K562 (cell line): ENCODE results near the gene TMC8. TPM values are rescaled to one million over a fixed set of nuclear protein-coding genes. Genes with fewer than 3 reads are reported as not detected.

ENCODE experiments used
- ATAC-seq: fragments of 200-7000 bp; cut with Tn5 transposase; 3 replicates; pipeline ENCODE4 v1.9.1; 2020; ENCODE audit warnings: moderate library complexity
- BruUV-seq: library from RNA; stranded (reverse); fragments of 400-500 nt; replicated peaks from 2 replicates; lab custom pipeline; 2021; lab: Mats Ljungman, UMichigan
- CTCF ChIA-PET: fragments of 300-600 bp; formaldehyde crosslinking; extraction: SDS; loops from one replicate; lab custom pipeline; 2021; ENCODE audit warnings: low intra/inter-chr PET ratio; lab: Yijun Ruan, JAX
- POLR2A ChIA-PET: fragments of 300-600, 350-650 bp; sonication (Branson Sonifier 250); formaldehyde crosslinking; extraction: SDS; loops from one replicate; lab custom pipeline; 2021; ENCODE audit warnings: antibody characterized with exemption, inconsistent platforms; lab: Yijun Ruan, JAX
- DNase-seq, 4 experiments: peaks; one replicate each; pipeline versions ENCODE4 v3.0.0 to v3.0.0-alpha.2; 2011 to 2018; ENCODE audit warnings: low spot score in 3 of 4, mixed read lengths in 3 of 4; ENCODE audit errors: extremely low read depth in 1 of 4
- FAIRE-seq: peaks from 2 replicates; lab custom pipeline; 2011; peaks lifted over from hg19 to GRCh38; lab: Jason Lieb, UNC
- H2AFZ ChIP-seq: 2 replicates; pipeline ENCODE4 v1.6.0; 2011; ENCODE audit warnings: low read depth, low read length, control low read depth, inconsistent platforms
- H3K27ac ChIP-seq: fragments of 200-600 bp; 3 replicates; pipeline ENCODE4 v1.8.0; 2011; ENCODE audit warnings: low read depth, mild to moderate bottlenecking, control low read depth, inconsistent platforms, low read length, moderate library complexity, mixed read lengths; ENCODE audit errors: extremely low read depth
- H3K27me3 ChIP-seq, 2 experiments: fragments of 300-600 bp in 1 of 2; 2 replicates in 1 of 2; 3 replicates in 1 of 2; pipeline versions ENCODE4 v1.6.0 to v1.8.0; 2011; ENCODE audit warnings: inconsistent platforms in 2 of 2, low read length in 2 of 2, mild to moderate bottlenecking in 1 of 2, mixed read lengths in 1 of 2, moderate library complexity in 1 of 2; ENCODE audit not compliant: control insufficient read depth in 2 of 2, insufficient read depth in 2 of 2
- H3K36me3 ChIP-seq: fragments of 300-600 bp; 3 replicates; pipeline ENCODE4 v1.8.0; 2011; ENCODE audit warnings: mild to moderate bottlenecking, low read length, inconsistent platforms; ENCODE audit not compliant: control insufficient read depth, insufficient read depth
- H3K4me1 ChIP-seq, 2 experiments: fragments of 200-600 bp in 1 of 2; replicated peaks in 1 of 2; 2 replicates in 1 of 2; 3 replicates in 1 of 2; pipeline versions ENCODE4 v1.5.1 to v1.8.0; 2011; ENCODE audit warnings: inconsistent platforms in 2 of 2, low read length in 2 of 2, mild to moderate bottlenecking in 1 of 2, mixed read lengths in 1 of 2, moderate library complexity in 1 of 2; ENCODE audit not compliant: control insufficient read depth in 2 of 2, insufficient read depth in 2 of 2
- H3K4me2 ChIP-seq: 2 replicates; pipeline ENCODE4 v1.6.1; 2011; ENCODE audit warnings: low read length, control low read depth, inconsistent platforms, mixed read lengths; ENCODE audit not compliant: insufficient read depth
- H3K4me3 ChIP-seq: fragments of 200-600 bp; sonication (generic), shearing (Covaris generic); 2 replicates; pipeline ENCODE4 v1.5.1; 2016; ENCODE audit warnings: control low read depth, inconsistent platforms
- H3K79me2 ChIP-seq: fragments of 200-600 bp; 3 replicates; pipeline ENCODE4 v1.8.0; 2011; ENCODE audit warnings: low read length, inconsistent platforms; ENCODE audit not compliant: control insufficient read depth, insufficient read depth
- H3K9ac ChIP-seq, 2 experiments: 2 replicates each; pipeline versions ENCODE4 v1.6.0 to v1.6.1; 2011; ENCODE audit warnings: low read depth in 2 of 2, low read length in 2 of 2, control low read depth in 1 of 2, inconsistent platforms in 1 of 2, mild to moderate bottlenecking in 1 of 2, mixed read lengths in 1 of 2; ENCODE audit not compliant: insufficient read depth in 1 of 2
- H3K9me1 ChIP-seq: one replicate; pipeline ENCODE4 v1.6.0; 2011; ENCODE audit warnings: inconsistent platforms, mild to moderate bottlenecking, low read length, moderate library complexity; ENCODE audit not compliant: control insufficient read depth, insufficient read depth
- H3K9me3 ChIP-seq: replicated peaks from 2 replicates; pipeline ENCODE4 v1.5.1; 2011; ENCODE audit warnings: low read depth, low read length, inconsistent platforms; ENCODE audit not compliant: control insufficient read depth, insufficient read depth
- H4K20me1 ChIP-seq: replicated peaks from 2 replicates; pipeline ENCODE4 v1.6.1; 2011; ENCODE audit warnings: low read length, inconsistent platforms, mixed read lengths; ENCODE audit not compliant: control insufficient read depth, insufficient read depth
- ARHGAP35 ChIP-seq: fragments of 450-650 bp; IDR thresholded peaks from 2 replicates; pipeline ENCODE4 v1.6.1; 2018; ENCODE audit not compliant: partially characterized antibody
- CHD2 ChIP-seq: IDR thresholded peaks from 2 replicates; pipeline ENCODE4 v1.6.1; 2011; ENCODE audit warnings: low read depth, low read length
- FOXM1 ChIP-seq, 2 experiments: fragments of 450-650 bp in 1 of 2; sonication (generic) in 1 of 2; formaldehyde crosslinking in 1 of 2; IDR thresholded peaks; 2 replicates each; pipeline versions ENCODE4 v1.6.1 to v1.9.0; 2017 to 2022; ENCODE audit warnings: low read depth in 2 of 2, mild to moderate bottlenecking in 2 of 2, missing genetic modification reagents in 1 of 2, moderate library complexity in 1 of 2
- HDAC8 ChIP-seq: fragments of 450-650 bp; IDR thresholded peaks from 2 replicates; pipeline ENCODE4 v1.6.1; 2016; ENCODE audit warnings: mild to moderate bottlenecking, missing genetic modification characterization, moderate library complexity, missing compliant biosample characterization
- HINFP ChIP-seq: fragments of 450-650 bp; conservative IDR thresholded peaks from 2 replicates; pipeline ENCODE4 v1.6.1; 2016; ENCODE audit warnings: missing genetic modification characterization, low read depth, mild to moderate bottlenecking, control low read depth, missing compliant biosample characterization
- ILF3 ChIP-seq: fragments of 450-650 bp; IDR thresholded peaks from 2 replicates; pipeline ENCODE4 v1.6.1; 2018; ENCODE audit warnings: antibody characterized with exemption, mild to moderate bottlenecking, moderate library complexity, borderline replicate concordance
- JUNB ChIP-seq: fragments of 450-650 bp; formaldehyde crosslinking; conservative IDR thresholded peaks from 2 replicates; pipeline ENCODE4 v1.4.0; 2020; ENCODE audit warnings: mild to moderate bottlenecking
- KDM4B ChIP-seq, 2 experiments: fragments of 450-650 bp in 1 of 2; sonication (generic) in 1 of 2; IDR thresholded peaks; 2 replicates each; pipeline ENCODE4 v1.6.1; 2016 to 2017; ENCODE audit warnings: borderline replicate concordance in 2 of 2, antibody characterized with exemption in 1 of 2, low read depth in 1 of 2, mild to moderate bottlenecking in 1 of 2
- NELFE ChIP-seq: IDR thresholded peaks from 2 replicates; pipeline ENCODE4 v1.6.1; 2011; ENCODE audit warnings: mild to moderate bottlenecking; ENCODE audit not compliant: insufficient read depth, insufficient read length
- PHF20 ChIP-seq: fragments of 450-650 bp; IDR thresholded peaks from 2 replicates; pipeline ENCODE4 v1.6.1; 2018; ENCODE audit not compliant: partially characterized antibody
- RB1 ChIP-seq: fragments of 450-650 bp; IDR thresholded peaks from 2 replicates; pipeline ENCODE4 v1.6.1; 2017; ENCODE audit warnings: low read depth, mild to moderate bottlenecking
- SFPQ ChIP-seq: fragments of 200-400 bp; formaldehyde crosslinking; IDR thresholded peaks from 2 replicates; pipeline ENCODE4 v1.6.1; 2017; ENCODE audit warnings: mild to moderate bottlenecking, low read depth, low read length, moderate library complexity
- SUPT5H ChIP-seq: fragments of 450-650 bp; IDR thresholded peaks from 2 replicates; pipeline ENCODE4 v1.6.1; 2016
- TAF9B ChIP-seq: fragments of 450-650 bp; IDR thresholded peaks from 2 replicates; pipeline ENCODE4 v1.6.1; 2018; ENCODE audit warnings: mild to moderate bottlenecking; ENCODE audit not compliant: partially characterized antibody
- TCF7 ChIP-seq: sonication (generic); IDR thresholded peaks from 2 replicates; pipeline ENCODE4 v1.6.1; 2016; ENCODE audit warnings: antibody characterized with exemption, borderline replicate concordance
- ZFPM2 ChIP-seq: fragments of 250-450 bp; sonication (Bioruptor Pico); IDR thresholded peaks from 2 replicates; pipeline ENCODE4 v1.5.1; 2022; ENCODE audit warnings: mild to moderate bottlenecking
- WGBS: fragments of 100-300 bp; shearing (Covaris generic); methylation state at CpG from one replicate; pipeline ENCODE4 v1.1.6; 2016; ENCODE audit warnings: low coverage, mixed read lengths; ENCODE audit not compliant: insufficient coverage; ENCODE audit errors: missing lambda C conversion rate; 5-methylcytosine and 5-hydroxymethylcytosine counted together
- in situ Hi-C: fragments of 300-500 bp; cut with MboI; formaldehyde crosslinking; loops from 4 replicates; pipeline ENCODE4 v1.15.0; 2018; ENCODE audit warnings: inconsistent platforms, mixed read lengths
- intact Hi-C: fragments of 100-400 bp; cut with micrococcal nuclease; formaldehyde crosslinking; loops from 2 replicates; pipeline ENCODE4 v1.14.2; 2022
- polyA plus RNA-seq, 8 experiments: library from polyadenylated mRNA; depleted of rRNA in 4 of 8; stranded (reverse) in 5 of 8; unstranded in 3 of 8; fragments of >200 nt; fragmentation: Nextera tagmentation in 2 of 8; fragmentation: Illumina TruSeq in 1 of 8; extraction: Ambion mirVana in 2 of 8; extraction: Trizol in 1 of 8; gene quantifications; 2 replicates each; pipeline versions ENCODE4 v1.2.1 to v1.2.3, GENCODE V29; 2011 to 2014; ENCODE audit warnings: inconsistent platforms in 1 of 8, missing spikeins in 1 of 8
- total RNA-seq, 7 experiments: library from RNA; depleted of rRNA in 6 of 7; stranded (reverse); fragments of >200 nt in 6 of 7; fragmentation: Illumina TruSeq in 2 of 7; extraction: Trizol in 2 of 7; gene quantifications; 2 replicates each; pipeline versions ENCODE4 v1.2.1 to v1.2.3, GENCODE V29; 2011 to 2021; ENCODE audit warnings: low replicate concordance in 1 of 7

Gene TMC8
- total and polyA plus RNA-seq, 9 of the 15 experiments (the other 6 are each of a cell fraction or from before 2014, with no cell fraction given), result 0.13 to 10.9 (median 2.8) TPM

DNA sequence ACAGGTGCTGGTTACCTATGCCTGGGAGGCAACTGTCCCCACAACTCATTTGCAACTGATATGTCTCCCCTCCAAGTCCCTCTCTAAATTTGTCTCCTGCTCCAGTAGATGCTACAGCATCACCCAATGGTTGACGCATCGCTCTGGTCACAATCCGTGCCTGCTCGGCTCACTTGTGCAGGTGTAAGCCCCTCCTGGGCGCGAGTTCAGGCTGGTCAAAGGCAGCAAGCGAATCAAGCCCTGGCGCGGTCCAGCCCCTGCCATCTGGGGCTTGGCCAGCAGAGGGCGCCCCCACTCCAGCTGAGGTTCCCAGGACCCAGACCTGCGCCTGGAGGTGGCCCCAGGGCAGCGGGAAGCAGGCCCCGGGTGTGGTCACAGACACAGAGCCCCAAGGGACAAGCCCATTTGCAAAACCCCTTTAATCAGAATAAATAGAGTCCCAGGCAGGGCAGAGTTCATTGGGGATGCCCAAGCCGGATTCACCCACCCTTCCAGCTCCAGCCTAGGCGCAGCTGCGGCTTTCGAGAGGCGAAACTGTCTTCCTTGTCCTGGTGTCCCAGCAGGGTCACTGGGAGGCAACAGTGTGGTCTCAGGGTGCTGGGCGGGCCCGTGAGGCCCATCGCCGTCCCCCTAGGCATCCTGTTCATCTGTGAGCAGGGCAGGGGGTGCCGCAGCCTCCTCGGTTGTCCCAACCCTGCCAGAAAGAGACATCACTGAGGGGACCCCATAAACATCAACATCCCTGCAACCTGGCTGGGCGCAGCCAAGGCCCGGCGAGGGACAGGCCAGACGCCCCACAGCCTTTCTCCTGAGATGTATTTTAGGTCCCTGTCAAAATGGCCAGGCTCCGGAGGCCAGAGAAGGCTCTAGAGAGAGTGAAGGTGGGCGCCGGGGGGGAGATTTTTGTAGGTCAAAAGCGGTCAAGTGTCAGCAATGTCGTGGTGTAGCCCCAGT, 17.8 kb upstream of the TMC8 start:
- H3K9ac ChIP-seq, result no peak overlapping the region
- peaks cover 13% of the 10 kb centered on the region; the same call in 2 of the 3 replicates for H3K79me2 ChIP-seq
- peak; percentile 92 for ATAC-seq
- ChIA-PET CTCF (interaction anchor here (0.7 to 2.4 kb wide), 5 partner anchors 18 to 309 kb away, joined by 3 to 34 read pairs (median 7); partner anchors contain the start of genes AFMID and TMC8), POLR2A (interaction anchor here (0.5 to 3.3 kb wide), 6 partner anchors 10 to 469 kb away, joined by 3 to 25 read pairs (median 4); no protein-coding TSS in a partner anchor)
- no peak overlapping the region for H3K4me3 ChIP-seq
- H3K36me3 ChIP-seq, result peaks cover 93% of the 10 kb centered on the region
- no peaks in the 10 kb centered on the region for H3K9me3 ChIP-seq
- H3K27ac ChIP-seq, result 0 out of 3 replicates have a peak overlapping the region, but pooled peaks have one; percentile 34
- 68% methylated on average over 31 of the region's 33 CpGs for WGBS
- in situ Hi-C loops, result loop anchor here (5.0 kb wide), 1 partner anchor 60 kb away; no protein-coding TSS in a partner anchor
- peak; percentile 87 for FAIRE-seq
- peak; percentile 80 to 88 (median 84) for DNase-seq
- peaks cover 19% of the 10 kb centered on the region for H4K20me1 ChIP-seq
- no peaks in the 10 kb centered on the region for H3K9me1 ChIP-seq
- peaks cover 0 to 53% of the 10 kb centered on the region in 2 experiments; a peak in 2 of 5 replicates for H3K4me1 ChIP-seq
- no peaks in the 10 kb centered on the region for H3K27me3 ChIP-seq
- no peak overlapping the region for H2AFZ ChIP-seq
- intact Hi-C loops, result loop anchor here (1.0 kb wide), 2 partner anchors 64 to 93 kb away; no protein-coding TSS in a partner anchor
- no peak overlapping the region for H3K4me2 ChIP-seq
- no TSS peak for BruUV-seq
- TF ChIP-seq RB1, result peak; percentile 79; the same call in 1 of the 2 replicates
- no peak for TF ChIP-seq SFPQ
- TF ChIP-seq CHD2, result no peak
- TF ChIP-seq FOXM1 (IDR thresholded peaks at IDR 0.05; ENCODE audit: low read depth), result no peak
- TF ChIP-seq FOXM1 (CRISPR knock-in tag; IDR thresholded peaks at IDR 0.05; ENCODE audit: low read depth), result peak; percentile 35; the same call in 1 of the 2 replicates
- TF ChIP-seq HINFP (tag), result no peak
- TF ChIP-seq KDM4B (IDR thresholded peaks at IDR 0.05; ENCODE audit: borderline replicate concordance in 2 of 2, low read depth in 1 of 2), result no peak
- no peak for TF ChIP-seq TAF9B
- no peak for TF ChIP-seq JUNB (CRISPR knock-in tag)
- TF ChIP-seq SUPT5H, result peak; percentile 85
- TF ChIP-seq ARHGAP35, result no peak
- TF ChIP-seq HDAC8, result no peak
- no peak for TF ChIP-seq ZFPM2 (CRISPR knock-in tag)
- TF ChIP-seq NELFE, result no peak
- TF ChIP-seq TCF7, result no peak
- TF ChIP-seq ILF3, result no peak
- TF ChIP-seq PHF20, result no peak
